Colonic mucosa (tissue), 4 donors: ENCODE data around the gene SAA1. TPM values are rescaled to one million over a fixed set of nuclear protein-coding genes. Genes with fewer than 3 reads are reported as not detected.
"Not testable (repeated sequence)": the region's sequence is repeated elsewhere in the genome, so short reads cannot be mapped to it uniquely, and the experiment has no call there.

Source experiments
- DNase-seq: peaks from one replicate; pipeline ENCODE4 v3.0.0-alpha.2; 2020
- H3K27ac ChIP-seq: fragments of 200-600 bp; one replicate; pipeline ENCODE4 v1.8.0; 2021
- H3K27me3 ChIP-seq: fragments of 200-600 bp; one replicate; pipeline ENCODE4 v1.8.0; 2021
- H3K36me3 ChIP-seq: fragments of 200-600 bp; one replicate; pipeline ENCODE4 v1.8.0; 2021
- H3K4me1 ChIP-seq: fragments of 200-600 bp; one replicate; pipeline ENCODE4 v1.8.0; 2021; ENCODE audit warnings: mild to moderate bottlenecking
- H3K4me3 ChIP-seq: fragments of 200-600 bp; one replicate; pipeline ENCODE4 v1.8.0; 2021
- H3K9ac ChIP-seq, 2 donors: one replicate each; pipeline ENCODE4 v1.7.0; 2013; ENCODE audit warnings: control low read depth in 2 of 2, low read depth in 2 of 2, low read length in 2 of 2
- H3K9me3 ChIP-seq: fragments of 200-600 bp; one replicate; pipeline ENCODE4 v1.8.0; 2021
- intact Hi-C: fragments of 100-400 bp; cut with DNase I; formaldehyde crosslinking; loops from one replicate; pipeline ENCODE4 v1.14.1; 2022
- total RNA-seq, 2 donors: library from RNA; stranded (reverse); fragmentation: NEBNext Ultra II Directional in 1 of 2; extraction: Animal tissue kit (Norgen Biotek cat#: 25700) in 1 of 2; gene quantifications; one replicate each; pipeline ENCODE4 v1.2.1, GENCODE V29; 2021
- TF ChIP-seq, protein P1 (sequence below): fragments of 200-600 bp; IDR thresholded peaks from one replicate; pipeline ENCODE4 v1.8.0; 2022; ENCODE audit warnings: antibody characterized with exemption, mild to moderate bottlenecking
- donor health status: healthy.
- donor health status: DM: no; HTN: no; CAD: no.
- donor health status: DM: no; HTN: no; CAD: no.

Gene SAA1
- total RNA-seq, 2 donors from 2014 or later: 3.7 to 16.8 TPM

DNA sequence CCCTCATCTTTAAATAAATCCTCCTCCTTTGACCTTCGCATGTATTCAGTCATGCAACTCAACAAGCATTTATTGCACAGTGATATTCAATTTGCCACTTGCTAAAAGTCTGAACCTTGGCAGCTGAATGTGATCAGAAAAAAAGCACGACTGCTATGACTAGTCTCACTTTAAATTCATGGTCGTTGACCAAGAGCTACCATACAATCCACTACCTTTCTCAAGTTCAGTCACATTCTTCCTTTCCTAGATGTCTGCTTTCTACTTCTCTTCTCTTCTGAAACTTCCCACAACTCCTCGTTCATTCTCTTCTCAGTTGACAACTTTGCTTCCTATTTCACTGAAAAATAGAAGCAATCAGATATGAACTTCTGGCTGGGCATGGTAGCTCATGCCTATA is 2.0 kb upstream of the SAA1 start:
- TF ChIP-seq, protein P1, sequence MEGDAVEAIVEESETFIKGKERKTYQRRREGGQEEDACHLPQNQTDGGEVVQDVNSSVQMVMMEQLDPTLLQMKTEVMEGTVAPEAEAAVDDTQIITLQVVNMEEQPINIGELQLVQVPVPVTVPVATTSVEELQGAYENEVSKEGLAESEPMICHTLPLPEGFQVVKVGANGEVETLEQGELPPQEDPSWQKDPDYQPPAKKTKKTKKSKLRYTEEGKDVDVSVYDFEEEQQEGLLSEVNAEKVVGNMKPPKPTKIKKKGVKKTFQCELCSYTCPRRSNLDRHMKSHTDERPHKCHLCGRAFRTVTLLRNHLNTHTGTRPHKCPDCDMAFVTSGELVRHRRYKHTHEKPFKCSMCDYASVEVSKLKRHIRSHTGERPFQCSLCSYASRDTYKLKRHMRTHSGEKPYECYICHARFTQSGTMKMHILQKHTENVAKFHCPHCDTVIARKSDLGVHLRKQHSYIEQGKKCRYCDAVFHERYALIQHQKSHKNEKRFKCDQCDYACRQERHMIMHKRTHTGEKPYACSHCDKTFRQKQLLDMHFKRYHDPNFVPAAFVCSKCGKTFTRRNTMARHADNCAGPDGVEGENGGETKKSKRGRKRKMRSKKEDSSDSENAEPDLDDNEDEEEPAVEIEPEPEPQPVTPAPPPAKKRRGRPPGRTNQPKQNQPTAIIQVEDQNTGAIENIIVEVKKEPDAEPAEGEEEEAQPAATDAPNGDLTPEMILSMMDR: no peak
- no peak overlapping the region for H3K9ac ChIP-seq
- H3K27me3 ChIP-seq: no peaks in the 10 kb centered on the region
- DNase-seq: no peak
- no peaks in the 10 kb centered on the region for H3K9me3 ChIP-seq
- intact Hi-C loops: no loop called here
- H3K36me3 ChIP-seq: no peaks in the 10 kb centered on the region
- no peak overlapping the region for H3K27ac ChIP-seq
- H3K4me1 ChIP-seq: no peaks in the 10 kb centered on the region
- no peak overlapping the region for H3K4me3 ChIP-seq

- Histone ChIP-seq H3K4me1 (no peaks in the 10 kb centered on the region), H3K27me3 (no peaks in the 10 kb centered on the region), H3K27ac (no peak overlapping the region), H3K9me3 (no peaks in the 10 kb centered on the region), H3K4me3 (no peak overlapping the region), H3K9ac (no peak overlapping the region), H3K36me3 (no peaks in the 10 kb centered on the region)
- TF ChIP-seq, protein P1: no peak
- intact Hi-C loops: no loop called here
- DNase-seq: no peak
Observed at GRCh38 chr11:18264677-18265555, 1.1 kb upstream of the SAA1 start.

GRCh38 chr11:18267335-18268133 is 1.5 kb downstream of the SAA1 start:
- H3K9ac ChIP-seq, H3K4me1 ChIP-seq, H3K27ac ChIP-seq, intact Hi-C loops, DNase-seq, H3K4me3 ChIP-seq, H3K9me3 ChIP-seq, H3K36me3 ChIP-seq, H3K27me3 ChIP-seq: not testable (repeated sequence)

DNA sequence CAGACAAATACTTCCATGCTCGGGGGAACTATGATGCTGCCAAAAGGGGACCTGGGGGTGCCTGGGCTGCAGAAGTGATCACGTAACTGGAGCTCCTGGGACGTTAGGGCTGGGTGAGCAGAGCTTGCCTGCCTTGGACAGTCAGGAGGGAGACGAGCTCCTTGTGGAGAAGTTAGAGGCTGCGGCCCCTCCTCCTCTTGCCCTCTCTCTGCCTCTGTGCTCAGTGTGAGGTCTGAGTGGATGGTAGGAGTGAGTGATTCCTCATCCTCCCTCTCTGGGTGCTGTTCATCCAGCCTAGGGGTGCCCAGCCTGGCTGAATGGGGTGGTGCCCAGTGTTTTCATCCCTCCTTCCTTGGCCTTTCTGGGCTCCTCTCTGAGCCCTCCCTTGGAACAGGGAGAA is 3.2 kb downstream of the SAA1 start:
- H3K9ac ChIP-seq, intact Hi-C loops, DNase-seq, H3K4me1 ChIP-seq, H3K27me3 ChIP-seq, H3K27ac ChIP-seq, H3K9me3 ChIP-seq, H3K4me3 ChIP-seq, H3K36me3 ChIP-seq: not testable (repeated sequence)

DNA sequence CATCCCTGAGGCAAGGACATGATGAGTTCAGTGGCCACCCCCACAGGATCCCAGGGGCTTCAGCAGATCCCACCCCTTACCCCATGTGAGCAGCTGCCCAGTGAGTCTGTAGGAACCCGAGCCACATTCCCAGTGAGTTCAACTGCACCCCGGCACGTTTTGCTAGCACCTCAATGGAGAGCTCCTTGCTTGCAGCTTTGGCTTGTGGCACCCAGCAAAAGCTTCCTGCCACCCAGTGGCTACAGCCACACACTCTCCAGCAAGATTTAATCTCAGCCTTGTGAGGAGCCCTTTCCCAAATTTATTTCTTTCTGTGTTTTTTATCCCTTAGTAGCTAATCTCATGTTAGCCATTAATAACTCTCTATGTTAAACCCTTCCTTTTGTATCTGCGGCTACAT is 4.0 kb downstream of the SAA1 start:
- Histone ChIP-seq H3K4me1 (no peaks in the 10 kb centered on the region), H3K9ac (no peak overlapping the region), H3K9me3 (no peaks in the 10 kb centered on the region), H3K4me3 (no peak overlapping the region), H3K36me3 (no peaks in the 10 kb centered on the region), H3K27me3 (no peaks in the 10 kb centered on the region), H3K27ac (no peak overlapping the region)
- DNase-seq: no peak
- intact Hi-C loops: no loop called here
- TF ChIP-seq, protein P1: no peak

DNA sequence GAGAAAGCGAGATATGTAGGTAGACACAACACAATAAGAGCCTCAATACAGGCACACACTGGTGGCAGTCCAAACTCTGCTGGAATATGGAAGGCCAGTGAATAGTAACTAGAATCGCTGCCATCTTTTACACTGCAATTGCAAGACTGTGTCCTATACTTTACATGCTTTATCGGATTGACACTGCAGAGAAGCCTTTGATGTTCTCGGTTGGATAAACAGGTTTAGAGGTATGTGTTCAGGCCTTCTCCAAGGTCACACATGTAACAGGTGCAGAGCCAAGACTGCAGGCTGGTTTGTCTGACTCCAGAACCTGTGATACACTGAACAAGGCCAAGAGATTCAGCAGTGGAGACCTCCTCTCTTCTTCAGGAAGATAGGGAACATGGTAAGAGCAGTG is 5.1 kb downstream of the SAA1 start:
- Histone ChIP-seq H3K27ac (no peak overlapping the region), H3K9ac (no peak overlapping the region), H3K4me1 (no peaks in the 10 kb centered on the region), H3K36me3 (no peaks in the 10 kb centered on the region), H3K27me3 (no peaks in the 10 kb centered on the region), H3K4me3 (no peak overlapping the region), H3K9me3 (no peaks in the 10 kb centered on the region)
- TF ChIP-seq, protein P1: no peak
- intact Hi-C loops: no loop called here
- no peak for DNase-seq
